Measurements from ENCODE around the gene STX11. TPM values are rescaled to one million over a fixed set of nuclear protein-coding genes. Genes with fewer than 3 reads are reported as not detected.

STX11 gene
- total RNA-seq, 1 experiment from 2014 or later: 1.1 TPM

DNA sequence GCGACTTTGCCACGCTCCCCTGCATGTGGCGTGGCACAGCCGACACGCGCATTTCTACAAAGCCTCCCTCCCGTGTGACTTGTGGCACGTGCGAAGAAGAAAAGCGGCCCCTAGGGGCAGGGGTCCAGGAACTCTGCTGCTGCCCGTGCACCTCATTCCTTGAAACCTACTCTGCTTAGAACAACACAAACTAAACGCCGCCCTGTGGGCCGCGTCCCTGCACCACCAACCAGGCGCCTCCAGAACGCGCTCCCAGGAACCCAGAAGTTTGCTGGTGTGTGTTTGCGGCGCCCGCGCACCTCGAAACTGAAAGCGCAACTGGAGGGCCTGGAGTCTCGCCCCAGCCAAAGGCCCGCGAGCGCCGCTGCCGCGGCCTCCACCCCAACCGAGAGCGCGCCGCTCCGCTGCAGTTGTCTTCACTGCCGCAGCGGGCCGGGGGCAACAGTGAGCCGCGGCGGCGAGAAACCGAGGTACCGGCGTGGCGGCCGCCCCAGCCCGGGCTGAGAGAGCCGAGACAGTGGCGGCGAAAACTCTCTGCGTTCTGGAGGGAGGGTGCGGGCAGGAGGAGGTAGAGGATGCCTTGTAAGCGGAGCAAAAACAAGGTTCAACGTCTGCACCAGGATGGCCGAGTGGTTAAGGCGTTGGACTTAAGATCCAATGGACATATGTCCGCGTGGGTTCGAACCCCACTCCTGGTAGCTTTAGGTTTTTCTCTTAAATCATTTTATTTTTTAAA, 65.8 kb downstream of the STX11 start:
- TF ChIP-seq, protein P1, sequence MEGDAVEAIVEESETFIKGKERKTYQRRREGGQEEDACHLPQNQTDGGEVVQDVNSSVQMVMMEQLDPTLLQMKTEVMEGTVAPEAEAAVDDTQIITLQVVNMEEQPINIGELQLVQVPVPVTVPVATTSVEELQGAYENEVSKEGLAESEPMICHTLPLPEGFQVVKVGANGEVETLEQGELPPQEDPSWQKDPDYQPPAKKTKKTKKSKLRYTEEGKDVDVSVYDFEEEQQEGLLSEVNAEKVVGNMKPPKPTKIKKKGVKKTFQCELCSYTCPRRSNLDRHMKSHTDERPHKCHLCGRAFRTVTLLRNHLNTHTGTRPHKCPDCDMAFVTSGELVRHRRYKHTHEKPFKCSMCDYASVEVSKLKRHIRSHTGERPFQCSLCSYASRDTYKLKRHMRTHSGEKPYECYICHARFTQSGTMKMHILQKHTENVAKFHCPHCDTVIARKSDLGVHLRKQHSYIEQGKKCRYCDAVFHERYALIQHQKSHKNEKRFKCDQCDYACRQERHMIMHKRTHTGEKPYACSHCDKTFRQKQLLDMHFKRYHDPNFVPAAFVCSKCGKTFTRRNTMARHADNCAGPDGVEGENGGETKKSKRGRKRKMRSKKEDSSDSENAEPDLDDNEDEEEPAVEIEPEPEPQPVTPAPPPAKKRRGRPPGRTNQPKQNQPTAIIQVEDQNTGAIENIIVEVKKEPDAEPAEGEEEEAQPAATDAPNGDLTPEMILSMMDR (IDR thresholded peaks at IDR 0.05; ENCODE audit: unreplicated experiment): peak; percentile 71
- no TSS peak for BruUV-seq (replicated peaks)
- Mint-ChIP-seq H3K27ac (ENCODE audit: low read depth, unreplicated experiment) (peak overlapping the region; percentile 84), H3K27me3 (ENCODE audit: insufficient read depth, unreplicated experiment) (no peaks in the 10 kb centered on the region), H3K9me3 (ENCODE audit: unreplicated experiment) (no peaks in the 10 kb centered on the region), H3K4me3 (ENCODE audit: unreplicated experiment) (peak overlapping the region; percentile 83), H3K4me1 (ENCODE audit: insufficient read depth, unreplicated experiment) (peaks cover 9% of the 10 kb centered on the region), H3K36me3 (ENCODE audit: insufficient read depth, unreplicated experiment) (peaks cover 20% of the 10 kb centered on the region)
- ChIA-PET POLR2A (interaction anchor here (0.6 to 3.2 kb wide), 10 partner anchors 50 to 266 kb away, joined by 3 to 26 read pairs (median 4); partner anchors contain the start of genes SF3B5 and UTRN), CTCF (interaction anchor here (0.6 to 3.1 kb wide), 16 partner anchors 32 to 1376 kb away, joined by 3 to 13 read pairs (median 4); no protein-coding TSS in a partner anchor)
- intact Hi-C loops (cut with micrococcal nuclease): loop anchor here (1.0 to 10.0 kb wide), 8 partner anchors 48 to 813 kb away; partner anchors contain the start of gene STX11
- DNase-seq (ENCODE audit: unreplicated experiment): peak; percentile 91

DNA sequence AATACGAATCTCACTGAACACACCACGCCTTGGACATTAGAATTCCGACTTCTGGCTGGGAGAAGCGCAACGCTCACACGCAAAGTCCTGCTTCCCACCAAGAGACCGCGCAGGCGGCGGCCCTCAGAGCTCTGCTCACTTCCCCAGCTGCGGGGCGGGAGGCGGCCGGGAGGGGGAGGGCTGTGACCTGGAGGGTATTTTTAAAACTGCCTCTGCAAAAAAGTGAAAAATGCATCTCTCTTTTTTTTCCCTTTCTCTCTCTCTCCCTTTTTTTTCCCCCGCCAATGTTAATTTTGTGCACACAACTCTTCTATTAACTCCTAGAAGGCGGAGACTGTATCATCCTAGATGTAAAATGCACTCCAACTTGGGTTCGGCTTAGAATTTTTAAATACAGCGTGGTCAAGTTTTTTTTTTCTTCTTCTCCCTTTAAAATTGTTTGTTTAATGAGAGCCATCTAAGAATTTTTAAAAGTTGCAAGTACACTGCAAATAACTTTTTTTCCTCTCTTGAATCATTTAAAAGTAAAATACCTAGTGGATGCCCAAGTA, 66.4 kb downstream of the STX11 start:
- no TSS peak for BruUV-seq (replicated peaks)

DNA sequence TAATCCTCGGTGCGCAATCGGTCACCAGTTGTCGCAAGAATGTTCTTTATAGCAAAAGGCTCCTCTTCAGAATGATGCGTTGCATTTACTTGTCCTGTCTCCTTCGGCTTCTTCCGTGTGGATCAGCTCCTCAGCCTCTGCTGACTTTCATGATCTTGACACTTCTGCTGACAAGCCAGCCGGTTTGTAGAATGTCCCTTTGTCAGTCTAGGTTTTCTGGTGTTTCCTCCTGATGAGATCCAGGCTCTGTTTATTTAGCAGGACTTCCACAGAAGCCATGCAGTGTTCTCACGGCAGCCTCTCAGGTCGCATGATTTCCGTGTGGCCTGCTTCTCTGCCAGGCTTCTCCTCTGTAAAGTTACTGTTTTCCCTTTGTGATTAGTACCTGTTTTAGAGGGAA, 66.9 kb downstream of the STX11 start:
- peak overlapping the region; percentile 83 for H3K4me3 Mint-ChIP-seq (ENCODE audit: unreplicated experiment)
- H3K27me3 Mint-ChIP-seq (ENCODE audit: insufficient read depth, unreplicated experiment): no peaks in the 10 kb centered on the region
- H3K4me1 Mint-ChIP-seq (ENCODE audit: insufficient read depth, unreplicated experiment): peaks cover 9% of the 10 kb centered on the region
- intact Hi-C loops (cut with micrococcal nuclease): loop anchor here (2.0 to 10.0 kb wide), 4 partner anchors 66 to 812 kb away; partner anchors contain the start of gene STX11
- BruUV-seq (replicated peaks): no TSS peak
- H3K27ac Mint-ChIP-seq (ENCODE audit: low read depth, unreplicated experiment): no peak overlapping the region
- peaks cover 20% of the 10 kb centered on the region for H3K36me3 Mint-ChIP-seq (ENCODE audit: insufficient read depth, unreplicated experiment)
- no peak for DNase-seq (ENCODE audit: unreplicated experiment)
- ChIA-PET CTCF (interaction anchor here (0.5 to 3.1 kb wide), 20 partner anchors 9 to 1378 kb away, joined by 3 to 13 read pairs (median 4); no protein-coding TSS in a partner anchor), POLR2A (interaction anchor here (1.0 to 3.2 kb wide), 7 partner anchors 48 to 265 kb away, joined by 3 to 26 read pairs (median 4); partner anchors contain the start of gene UTRN)
- no peaks in the 10 kb centered on the region for H3K9me3 Mint-ChIP-seq (ENCODE audit: unreplicated experiment)
- TF ChIP-seq, protein P1 (IDR thresholded peaks at IDR 0.05; ENCODE audit: unreplicated experiment): no peak

More for the DNA sequence above, 66.4 kb downstream of the STX11 start:
- Mint-ChIP-seq H3K27ac (ENCODE audit: low read depth, unreplicated experiment) (peak overlapping the region; percentile 84), H3K4me1 (ENCODE audit: insufficient read depth, unreplicated experiment) (peaks cover 9% of the 10 kb centered on the region), H3K4me3 (ENCODE audit: unreplicated experiment) (peak overlapping the region; percentile 83), H3K36me3 (ENCODE audit: insufficient read depth, unreplicated experiment) (peaks cover 20% of the 10 kb centered on the region), H3K27me3 (ENCODE audit: insufficient read depth, unreplicated experiment) (no peaks in the 10 kb centered on the region), H3K9me3 (ENCODE audit: unreplicated experiment) (no peaks in the 10 kb centered on the region)
- POLR2A ChIA-PET: interaction anchor here (0.6 to 3.2 kb wide), 10 partner anchors 49 to 265 kb away, joined by 3 to 26 read pairs (median 4); partner anchors contain the start of genes SF3B5 and UTRN
- TF ChIP-seq, protein P1 (IDR thresholded peaks at IDR 0.05; ENCODE audit: unreplicated experiment): no peak
- CTCF ChIA-PET: interaction anchor here (0.5 to 3.1 kb wide), 20 partner anchors 32 to 1377 kb away, joined by 3 to 13 read pairs (median 4); no protein-coding TSS in a partner anchor
- DNase-seq (ENCODE audit: unreplicated experiment): no peak
- intact Hi-C loops (cut with micrococcal nuclease): loop anchor here (1.0 to 10.0 kb wide), 8 partner anchors 48 to 812 kb away; partner anchors contain the start of gene STX11
